ENCODE measurements around the gene PNKD. TPM values are rescaled to one million over a fixed set of nuclear protein-coding genes. Genes with fewer than 3 reads are reported as not detected.

Gene PNKD
- total RNA-seq, 1 experiment from 2014 or later = 49.8 TPM

DNA sequence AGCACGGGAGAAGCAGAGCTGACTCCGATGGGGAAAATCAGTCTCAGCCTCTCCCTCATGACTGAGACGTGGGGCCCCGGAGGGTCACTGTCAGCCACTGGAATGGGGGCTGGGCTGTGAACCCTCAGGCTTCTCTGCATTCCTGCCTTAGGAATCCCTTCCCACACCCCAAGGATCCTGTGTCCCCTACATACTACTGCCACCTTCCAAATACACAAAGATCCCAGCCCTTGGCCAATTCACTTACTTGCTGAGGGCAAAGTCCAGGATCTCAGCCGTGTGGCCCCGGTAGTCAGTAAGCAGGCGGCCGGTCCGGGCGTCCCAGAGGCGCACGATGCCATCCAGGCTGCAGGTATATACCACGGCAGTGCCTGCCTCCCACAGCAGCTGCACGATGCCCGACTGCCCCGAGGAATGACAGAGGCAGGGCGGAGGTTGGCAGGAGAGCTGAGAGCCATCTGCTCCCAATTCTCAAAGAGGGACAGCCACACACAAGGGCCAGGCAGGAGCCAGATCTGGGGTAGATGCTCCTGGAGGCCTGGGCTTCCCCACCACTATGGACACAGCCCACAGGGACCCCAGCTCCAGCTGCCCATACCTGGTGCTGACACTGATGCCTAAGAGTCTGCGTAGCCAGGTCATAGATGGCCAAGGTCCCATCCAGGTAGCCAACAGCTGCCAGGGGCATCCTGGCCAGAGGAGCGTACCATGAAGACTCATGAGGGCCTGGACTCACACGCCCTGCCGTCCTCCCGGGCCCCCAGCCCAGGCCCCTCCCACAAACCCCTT is 5.4 kb upstream of the PNKD start (continued):
- TF ChIP-seq, protein P1, sequence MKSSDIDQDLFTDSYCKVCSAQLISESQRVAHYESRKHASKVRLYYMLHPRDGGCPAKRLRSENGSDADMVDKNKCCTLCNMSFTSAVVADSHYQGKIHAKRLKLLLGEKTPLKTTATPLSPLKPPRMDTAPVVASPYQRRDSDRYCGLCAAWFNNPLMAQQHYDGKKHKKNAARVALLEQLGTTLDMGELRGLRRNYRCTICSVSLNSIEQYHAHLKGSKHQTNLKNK (CRISPR knock-in tag; IDR thresholded peaks at IDR 0.05) = no peak
- TF ChIP-seq NR2C2 (CRISPR knock-in tag; IDR thresholded peaks at IDR 0.05) = no peak
- TF ChIP-seq ETV6 (CRISPR knock-in tag; IDR thresholded peaks at IDR 0.05) = no peak
- no peak for TF ChIP-seq GABPB1 (CRISPR knock-in tag; IDR thresholded peaks at IDR 0.05)
- TF ChIP-seq TEAD4 (CRISPR knock-in tag; IDR thresholded peaks at IDR 0.05) = no peak
- no peak for TF ChIP-seq FOXJ3 (CRISPR knock-in tag; IDR thresholded peaks at IDR 0.05; ENCODE audit: borderline replicate concordance)
- TF ChIP-seq, protein P2, sequence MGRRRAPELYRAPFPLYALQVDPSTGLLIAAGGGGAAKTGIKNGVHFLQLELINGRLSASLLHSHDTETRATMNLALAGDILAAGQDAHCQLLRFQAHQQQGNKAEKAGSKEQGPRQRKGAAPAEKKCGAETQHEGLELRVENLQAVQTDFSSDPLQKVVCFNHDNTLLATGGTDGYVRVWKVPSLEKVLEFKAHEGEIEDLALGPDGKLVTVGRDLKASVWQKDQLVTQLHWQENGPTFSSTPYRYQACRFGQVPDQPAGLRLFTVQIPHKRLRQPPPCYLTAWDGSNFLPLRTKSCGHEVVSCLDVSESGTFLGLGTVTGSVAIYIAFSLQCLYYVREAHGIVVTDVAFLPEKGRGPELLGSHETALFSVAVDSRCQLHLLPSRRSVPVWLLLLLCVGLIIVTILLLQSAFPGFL (CRISPR knock-in tag; IDR thresholded peaks at IDR 0.05; ENCODE audit: borderline replicate concordance) = no peak
- TF ChIP-seq IRF2 (CRISPR knock-in tag; IDR thresholded peaks at IDR 0.05; ENCODE audit: borderline replicate concordance, low read depth) = no peak
- no peak for TF ChIP-seq TCF7 (CRISPR knock-in tag; IDR thresholded peaks at IDR 0.05; ENCODE audit: low read depth)
- TF ChIP-seq ELF4 (CRISPR knock-in tag; IDR thresholded peaks at IDR 0.05; ENCODE audit: low read depth) = no peak

DNA sequence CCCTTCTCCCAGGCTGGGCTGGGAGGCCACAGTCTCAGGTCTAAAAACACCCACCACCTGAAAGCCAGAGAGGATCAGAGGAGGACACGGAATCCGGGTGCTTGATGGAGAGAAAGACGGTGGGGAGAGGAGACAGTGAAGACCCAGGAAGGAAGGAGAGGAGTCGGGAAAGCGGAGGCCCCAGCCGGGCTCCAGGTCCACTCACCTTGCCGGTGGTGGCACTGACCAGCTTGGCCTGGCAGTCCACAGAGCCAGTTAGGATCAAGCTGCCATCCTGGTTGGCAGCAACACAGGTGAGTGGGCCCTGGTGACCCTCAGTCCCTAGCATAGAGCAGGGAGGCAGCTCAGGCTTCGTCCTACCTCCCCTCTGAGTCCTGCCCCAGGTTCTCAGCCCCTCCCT is 4.7 kb upstream of the PNKD start:
- CTCF ChIA-PET = interaction anchor here (1.1 kb wide), 1 partner anchor 34 kb away, joined by 3 read pairs; no protein-coding TSS in a partner anchor
- DNase-seq (ENCODE audit: low spot score) (no peak), ATAC-seq (no peak)
- Mint-ChIP-seq H3K27me3 (ENCODE audit: low read depth) (no peaks in the 10 kb centered on the region), H3K9me3 (no peaks in the 10 kb centered on the region), H3K36me3 (peaks cover 22% of the 10 kb centered on the region), H3K4me3 (no peak overlapping the region), H3K4me1 (peaks cover 15% of the 10 kb centered on the region), H3K27ac (no peak overlapping the region)
- POLR2A ChIA-PET = no interaction called here
- TF ChIP-seq, protein P3, sequence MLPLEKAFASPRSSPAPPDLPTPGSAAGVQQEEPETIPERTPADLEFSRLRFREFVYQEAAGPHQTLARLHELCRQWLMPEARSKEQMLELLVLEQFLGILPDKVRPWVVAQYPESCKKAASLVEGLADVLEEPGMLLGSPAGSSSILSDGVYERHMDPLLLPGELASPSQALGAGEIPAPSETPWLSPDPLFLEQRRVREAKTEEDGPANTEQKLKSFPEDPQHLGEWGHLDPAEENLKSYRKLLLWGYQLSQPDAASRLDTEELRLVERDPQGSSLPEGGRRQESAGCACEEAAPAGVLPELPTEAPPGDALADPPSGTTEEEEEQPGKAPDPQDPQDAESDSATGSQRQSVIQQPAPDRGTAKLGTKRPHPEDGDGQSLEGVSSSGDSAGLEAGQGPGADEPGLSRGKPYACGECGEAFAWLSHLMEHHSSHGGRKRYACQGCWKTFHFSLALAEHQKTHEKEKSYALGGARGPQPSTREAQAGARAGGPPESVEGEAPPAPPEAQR (CRISPR knock-in tag; IDR thresholded peaks at IDR 0.05) = no peak
- TF ChIP-seq FOXJ3 (CRISPR knock-in tag; IDR thresholded peaks at IDR 0.05; ENCODE audit: borderline replicate concordance) (no peak), TEAD4 (CRISPR knock-in tag; IDR thresholded peaks at IDR 0.05) (no peak), FOXP1 (CRISPR knock-in tag; IDR thresholded peaks at IDR 0.05; ENCODE audit: borderline replicate concordance) (no peak), RELA (CRISPR knock-in tag; IDR thresholded peaks at IDR 0.05; ENCODE audit: borderline replicate concordance) (no peak), NFE2L1 (CRISPR knock-in tag; IDR thresholded peaks at IDR 0.05) (no peak), GABPB1 (CRISPR knock-in tag; IDR thresholded peaks at IDR 0.05) (no peak), FOXP4 (CRISPR knock-in tag; IDR thresholded peaks at IDR 0.05) (no peak)
- TF ChIP-seq, protein P4, sequence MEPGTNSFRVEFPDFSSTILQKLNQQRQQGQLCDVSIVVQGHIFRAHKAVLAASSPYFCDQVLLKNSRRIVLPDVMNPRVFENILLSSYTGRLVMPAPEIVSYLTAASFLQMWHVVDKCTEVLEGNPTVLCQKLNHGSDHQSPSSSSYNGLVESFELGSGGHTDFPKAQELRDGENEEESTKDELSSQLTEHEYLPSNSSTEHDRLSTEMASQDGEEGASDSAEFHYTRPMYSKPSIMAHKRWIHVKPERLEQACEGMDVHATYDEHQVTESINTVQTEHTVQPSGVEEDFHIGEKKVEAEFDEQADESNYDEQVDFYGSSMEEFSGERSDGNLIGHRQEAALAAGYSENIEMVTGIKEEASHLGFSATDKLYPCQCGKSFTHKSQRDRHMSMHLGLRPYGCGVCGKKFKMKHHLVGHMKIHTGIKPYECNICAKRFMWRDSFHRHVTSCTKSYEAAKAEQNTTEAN (CRISPR knock-in tag; IDR thresholded peaks at IDR 0.05) = no peak
- TF ChIP-seq, protein P5, sequence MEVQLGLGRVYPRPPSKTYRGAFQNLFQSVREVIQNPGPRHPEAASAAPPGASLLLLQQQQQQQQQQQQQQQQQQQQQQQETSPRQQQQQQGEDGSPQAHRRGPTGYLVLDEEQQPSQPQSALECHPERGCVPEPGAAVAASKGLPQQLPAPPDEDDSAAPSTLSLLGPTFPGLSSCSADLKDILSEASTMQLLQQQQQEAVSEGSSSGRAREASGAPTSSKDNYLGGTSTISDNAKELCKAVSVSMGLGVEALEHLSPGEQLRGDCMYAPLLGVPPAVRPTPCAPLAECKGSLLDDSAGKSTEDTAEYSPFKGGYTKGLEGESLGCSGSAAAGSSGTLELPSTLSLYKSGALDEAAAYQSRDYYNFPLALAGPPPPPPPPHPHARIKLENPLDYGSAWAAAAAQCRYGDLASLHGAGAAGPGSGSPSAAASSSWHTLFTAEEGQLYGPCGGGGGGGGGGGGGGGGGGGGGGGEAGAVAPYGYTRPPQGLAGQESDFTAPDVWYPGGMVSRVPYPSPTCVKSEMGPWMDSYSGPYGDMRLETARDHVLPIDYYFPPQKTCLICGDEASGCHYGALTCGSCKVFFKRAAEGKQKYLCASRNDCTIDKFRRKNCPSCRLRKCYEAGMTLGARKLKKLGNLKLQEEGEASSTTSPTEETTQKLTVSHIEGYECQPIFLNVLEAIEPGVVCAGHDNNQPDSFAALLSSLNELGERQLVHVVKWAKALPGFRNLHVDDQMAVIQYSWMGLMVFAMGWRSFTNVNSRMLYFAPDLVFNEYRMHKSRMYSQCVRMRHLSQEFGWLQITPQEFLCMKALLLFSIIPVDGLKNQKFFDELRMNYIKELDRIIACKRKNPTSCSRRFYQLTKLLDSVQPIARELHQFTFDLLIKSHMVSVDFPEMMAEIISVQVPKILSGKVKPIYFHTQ (CRISPR knock-in tag; IDR thresholded peaks at IDR 0.05) = no peak
- TF ChIP-seq, protein P6, sequence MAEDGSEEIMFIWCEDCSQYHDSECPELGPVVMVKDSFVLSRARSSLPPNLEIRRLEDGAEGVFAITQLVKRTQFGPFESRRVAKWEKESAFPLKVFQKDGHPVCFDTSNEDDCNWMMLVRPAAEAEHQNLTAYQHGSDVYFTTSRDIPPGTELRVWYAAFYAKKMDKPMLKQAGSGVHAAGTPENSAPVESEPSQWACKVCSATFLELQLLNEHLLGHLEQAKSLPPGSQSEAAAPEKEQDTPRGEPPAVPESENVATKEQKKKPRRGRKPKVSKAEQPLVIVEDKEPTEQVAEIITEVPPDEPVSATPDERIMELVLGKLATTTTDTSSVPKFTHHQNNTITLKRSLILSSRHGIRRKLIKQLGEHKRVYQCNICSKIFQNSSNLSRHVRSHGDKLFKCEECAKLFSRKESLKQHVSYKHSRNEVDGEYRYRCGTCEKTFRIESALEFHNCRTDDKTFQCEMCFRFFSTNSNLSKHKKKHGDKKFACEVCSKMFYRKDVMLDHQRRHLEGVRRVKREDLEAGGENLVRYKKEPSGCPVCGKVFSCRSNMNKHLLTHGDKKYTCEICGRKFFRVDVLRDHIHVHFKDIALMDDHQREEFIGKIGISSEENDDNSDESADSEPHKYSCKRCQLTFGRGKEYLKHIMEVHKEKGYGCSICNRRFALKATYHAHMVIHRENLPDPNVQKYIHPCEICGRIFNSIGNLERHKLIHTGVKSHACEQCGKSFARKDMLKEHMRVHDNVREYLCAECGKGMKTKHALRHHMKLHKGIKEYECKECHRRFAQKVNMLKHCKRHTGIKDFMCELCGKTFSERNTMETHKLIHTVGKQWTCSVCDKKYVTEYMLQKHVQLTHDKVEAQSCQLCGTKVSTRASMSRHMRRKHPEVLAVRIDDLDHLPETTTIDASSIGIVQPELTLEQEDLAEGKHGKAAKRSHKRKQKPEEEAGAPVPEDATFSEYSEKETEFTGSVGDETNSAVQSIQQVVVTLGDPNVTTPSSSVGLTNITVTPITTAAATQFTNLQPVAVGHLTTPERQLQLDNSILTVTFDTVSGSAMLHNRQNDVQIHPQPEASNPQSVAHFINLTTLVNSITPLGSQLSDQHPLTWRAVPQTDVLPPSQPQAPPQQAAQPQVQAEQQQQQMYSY (CRISPR knock-in tag; IDR thresholded peaks at IDR 0.05) = no peak

Measured in WTC11 (cell line).